ENCODE data around the gene MRGPRF.
A peak's percentile ranks its signal among the peaks of the same experiment; 100 is the strongest.
"Not testable (repeated sequence)": the region's sequence is repeated elsewhere in the genome, so short reads cannot be mapped to it uniquely, and the experiment has no call there.

Gene MRGPRF

DNA sequence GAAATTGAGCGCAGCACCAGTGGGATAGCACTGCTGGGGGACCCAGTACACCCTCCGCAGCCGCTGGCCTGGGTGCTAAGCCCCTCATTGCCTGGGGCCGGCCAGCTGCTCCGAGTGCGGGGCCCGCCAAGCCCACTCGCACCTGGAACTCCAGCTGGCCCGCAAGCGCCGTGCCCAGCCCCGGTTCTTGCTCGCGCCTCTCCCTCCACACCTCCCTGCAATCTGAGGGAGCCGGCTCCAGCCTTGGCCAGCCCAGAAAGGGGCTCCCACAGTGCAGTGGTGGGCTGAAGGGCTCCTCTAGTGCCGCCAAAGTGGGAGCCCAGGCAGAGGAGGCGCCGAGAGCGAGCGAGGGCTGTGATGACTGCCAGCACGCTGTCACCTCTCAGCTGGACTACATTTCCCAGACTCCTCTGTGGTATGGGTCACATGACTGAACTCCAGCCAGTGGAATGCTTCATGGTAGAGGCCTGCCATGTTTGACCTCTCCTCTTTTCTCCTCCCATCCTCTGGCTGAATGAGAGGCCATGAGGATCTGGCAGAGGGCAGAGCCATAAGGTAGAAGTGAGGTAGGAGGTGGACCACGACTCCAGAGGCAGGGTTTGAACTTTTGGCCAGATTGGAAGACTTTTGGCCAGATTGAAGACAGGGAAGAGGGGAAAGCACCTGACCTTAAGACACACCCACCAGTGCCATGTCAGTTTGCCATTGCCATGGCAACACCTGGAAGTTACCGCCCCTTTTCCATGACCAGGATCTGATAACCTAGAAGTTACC is 38.4 kb downstream of the MRGPRF start:
- Mint-ChIP-seq H3K4me3 (no peak overlapping the region), H3K27me3 (no peaks in the 10 kb centered on the region), H3K27ac (no peak overlapping the region), H3K36me3 (no peaks in the 10 kb centered on the region), H3K9me3 (no peaks in the 10 kb centered on the region), H3K4me1 (no peaks in the 10 kb centered on the region)

- H3K27me3 Mint-ChIP-seq, H3K9me3 Mint-ChIP-seq: not testable (repeated sequence)
These were observed 39.3 kb downstream of the MRGPRF start for GRCh38 chr11:68973706-68974105.

DNA sequence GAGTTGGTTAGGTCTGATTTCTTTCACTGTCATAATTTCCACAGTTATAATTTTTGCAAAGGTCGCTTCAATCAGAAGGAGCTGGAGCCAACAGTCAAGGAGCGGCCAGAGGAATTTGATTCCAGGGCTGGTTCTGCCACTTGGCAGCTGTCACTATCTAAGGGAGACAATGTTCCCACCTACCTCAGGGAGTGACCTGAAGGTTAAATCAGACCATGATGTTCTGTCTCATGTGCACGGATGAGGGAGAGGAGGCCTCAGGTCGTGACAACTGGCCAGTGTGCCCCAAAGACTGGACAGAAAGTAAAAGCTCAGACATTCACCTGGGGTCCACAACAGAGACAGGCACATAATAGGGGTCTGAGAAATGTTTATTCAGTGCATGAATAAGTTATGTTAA is 39.8 kb downstream of the MRGPRF start:
- no peaks in the 10 kb centered on the region for H3K4me1 Mint-ChIP-seq
- H3K4me3 Mint-ChIP-seq, result no peak overlapping the region
- no peak overlapping the region for H3K27ac Mint-ChIP-seq
- no peaks in the 10 kb centered on the region for H3K36me3 Mint-ChIP-seq
- no peaks in the 10 kb centered on the region for H3K9me3 Mint-ChIP-seq
- no peaks in the 10 kb centered on the region for H3K27me3 Mint-ChIP-seq

More at GRCh38 chr11:68973706-68974105, 39.3 kb downstream of the MRGPRF start:
- not testable (repeated sequence) for H3K36me3 Mint-ChIP-seq, H3K4me3 Mint-ChIP-seq, H3K4me1 Mint-ChIP-seq, H3K27ac Mint-ChIP-seq

- no peak overlapping the region for H3K4me3 Mint-ChIP-seq
- no peaks in the 10 kb centered on the region for H3K27me3 Mint-ChIP-seq
- H3K9me3 Mint-ChIP-seq, result no peaks in the 10 kb centered on the region
- H3K27ac Mint-ChIP-seq, result no peak overlapping the region
- H3K36me3 Mint-ChIP-seq, result no peaks in the 10 kb centered on the region
- H3K4me1 Mint-ChIP-seq, result no peaks in the 10 kb centered on the region
These were observed 42.0 kb downstream of the MRGPRF start for GRCh38 chr11:68970921-68971636.

GRCh38 chr11:68969386-68969785 is 43.7 kb downstream of the MRGPRF start:
- Mint-ChIP-seq H3K4me3 (no peak overlapping the region), H3K27me3 (no peaks in the 10 kb centered on the region), H3K4me1 (peaks cover 7% of the 10 kb centered on the region), H3K36me3 (peaks cover 3% of the 10 kb centered on the region), H3K27ac (no peak overlapping the region), H3K9me3 (no peaks in the 10 kb centered on the region)

DNA sequence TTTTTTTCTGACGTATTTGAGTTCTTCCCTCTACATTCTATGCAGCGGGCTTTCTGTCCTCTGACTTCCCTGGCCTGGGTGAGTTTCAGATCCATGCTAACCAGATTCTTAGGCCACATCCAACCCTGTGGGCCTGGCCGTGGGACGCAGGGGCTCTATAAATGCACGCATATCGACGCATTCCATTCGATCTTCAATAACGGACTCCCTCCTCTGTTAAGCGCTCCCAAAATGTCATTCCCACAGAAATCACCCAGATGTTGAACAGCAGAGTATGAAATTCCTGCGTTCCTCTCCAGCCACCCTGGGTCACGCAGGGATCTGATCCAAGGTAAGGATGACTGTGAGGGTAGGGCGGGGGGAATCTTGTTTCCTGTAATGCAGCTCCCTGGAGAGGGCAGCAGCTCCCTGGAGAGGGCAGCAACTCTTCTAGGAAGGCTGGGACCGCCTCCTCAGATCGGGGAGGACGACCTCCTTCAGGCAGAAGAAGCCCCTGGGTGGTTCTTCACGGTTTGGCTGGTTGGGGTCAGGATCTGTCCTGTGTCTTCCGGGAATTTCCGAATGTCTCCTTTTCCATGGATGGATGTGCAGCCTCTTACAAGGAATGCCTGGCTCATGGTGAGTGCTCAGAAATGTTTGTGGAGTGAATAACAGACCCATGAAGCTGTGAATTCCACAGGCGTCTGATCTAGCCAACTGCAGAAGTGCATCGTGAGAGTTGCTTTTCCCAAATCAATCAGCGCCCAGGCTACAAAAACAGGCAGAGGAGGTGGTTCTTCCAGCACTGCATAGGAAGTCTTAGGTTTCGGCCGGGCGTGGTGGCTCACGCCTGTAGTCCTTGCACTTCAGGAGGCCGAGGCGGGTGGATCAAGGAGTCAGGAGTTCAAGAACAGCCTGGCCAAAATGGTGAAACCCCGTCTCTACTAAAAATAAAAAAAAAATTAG is 44.5 kb downstream of the MRGPRF start:
- H3K4me1 Mint-ChIP-seq, result peaks cover 7% of the 10 kb centered on the region
- H3K9me3 Mint-ChIP-seq, result no peaks in the 10 kb centered on the region
- H3K4me3 Mint-ChIP-seq, result no peak overlapping the region
- H3K27me3 Mint-ChIP-seq, result no peaks in the 10 kb centered on the region
- H3K36me3 Mint-ChIP-seq, result peaks cover 3% of the 10 kb centered on the region
- no peak overlapping the region for H3K27ac Mint-ChIP-seq

DNA sequence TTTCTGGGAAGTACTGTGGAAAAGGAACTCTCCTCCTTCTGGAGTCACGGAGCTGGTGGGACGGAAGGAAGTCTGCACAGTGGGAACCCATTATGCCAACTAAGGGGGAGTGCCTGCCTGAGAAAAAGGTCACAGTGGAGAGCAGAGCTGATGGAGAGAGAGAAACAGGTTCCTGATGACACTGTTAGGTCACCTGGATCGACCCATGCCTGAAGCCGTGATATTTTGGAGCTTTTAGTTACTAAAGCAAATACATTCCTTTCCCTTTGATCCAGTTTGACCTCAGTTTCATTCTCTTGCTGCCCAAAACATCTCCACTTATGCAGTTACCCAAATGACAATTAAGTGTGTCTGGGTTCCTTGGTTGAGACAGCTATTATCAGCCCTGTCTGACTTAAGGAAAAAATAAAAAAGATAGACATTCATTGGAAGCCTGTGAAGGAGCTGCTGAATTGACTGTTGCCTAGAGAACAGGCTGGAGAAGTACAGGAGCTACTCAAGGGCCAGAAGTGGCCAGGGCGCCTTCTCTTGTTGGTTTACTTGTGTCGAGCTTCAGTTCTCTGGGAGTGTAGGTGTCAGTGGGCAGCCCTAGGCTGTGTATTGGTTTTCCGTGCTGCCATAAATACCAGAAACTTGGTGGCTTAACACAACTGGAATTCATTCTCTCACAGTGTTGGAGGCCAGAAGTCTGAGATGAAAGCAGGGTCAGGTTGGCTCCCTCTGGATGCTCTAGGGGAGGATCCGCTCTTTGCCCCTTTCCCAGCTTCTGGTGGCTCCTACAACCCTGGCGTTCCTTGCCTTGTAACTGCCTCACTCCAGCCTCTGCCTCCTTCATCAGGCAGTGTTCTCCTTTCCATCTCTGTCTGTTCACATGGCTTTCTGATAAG is 45.9 kb downstream of the MRGPRF start:
- H3K27me3 Mint-ChIP-seq, result no peaks in the 10 kb centered on the region
- no peak overlapping the region for H3K27ac Mint-ChIP-seq
- peaks cover 14% of the 10 kb centered on the region for H3K4me1 Mint-ChIP-seq
- no peaks in the 10 kb centered on the region for H3K9me3 Mint-ChIP-seq
- peaks cover 3% of the 10 kb centered on the region for H3K36me3 Mint-ChIP-seq
- H3K4me3 Mint-ChIP-seq, result no peak overlapping the region

DNA sequence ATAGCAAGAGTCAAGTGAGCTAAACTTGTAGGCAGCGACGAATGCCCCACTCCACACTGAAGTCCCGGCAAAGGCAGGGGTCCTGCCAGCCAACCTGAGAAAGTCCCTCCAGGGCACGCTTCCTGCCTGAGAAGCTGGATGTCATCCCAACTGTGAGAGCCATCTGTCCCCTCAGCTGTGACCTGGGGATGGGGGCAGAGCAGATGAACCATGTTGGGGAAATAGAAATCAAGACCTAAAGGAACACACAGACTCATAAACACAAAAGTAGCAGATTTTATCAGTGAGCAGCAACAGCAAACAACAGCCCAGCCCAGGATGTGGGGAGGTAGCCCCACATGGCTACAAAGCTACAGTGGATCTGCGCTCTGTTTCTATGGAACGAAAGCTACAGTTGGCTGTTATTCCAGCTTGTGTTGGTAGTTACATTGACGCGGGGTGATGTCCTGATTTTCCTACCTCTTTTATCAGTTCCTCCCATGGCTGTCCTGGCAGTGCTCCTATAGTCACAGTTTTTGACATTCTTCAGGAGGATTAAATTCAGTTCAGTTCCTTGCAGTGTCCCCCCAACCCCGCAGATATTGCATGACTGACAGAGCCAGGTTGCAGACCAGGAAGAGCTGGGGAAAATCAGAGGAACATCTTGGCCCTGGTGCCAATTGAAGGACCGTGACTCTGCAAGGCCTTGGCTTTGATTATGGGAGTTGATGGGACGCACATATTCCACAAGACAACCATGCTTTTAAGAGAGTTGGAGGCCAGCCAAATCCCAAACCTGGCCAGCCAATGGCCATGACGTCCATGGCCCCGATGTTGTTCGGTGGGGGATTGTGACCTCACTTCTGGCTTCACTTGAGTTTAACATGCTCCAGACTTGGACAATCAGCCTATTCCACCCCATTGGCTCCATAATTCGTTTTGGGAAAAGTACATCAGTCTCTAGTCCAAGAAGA is 46.9 kb downstream of the MRGPRF start:
- H3K27me3 Mint-ChIP-seq, result no peaks in the 10 kb centered on the region
- no peak overlapping the region for H3K27ac Mint-ChIP-seq
- peaks cover 14% of the 10 kb centered on the region for H3K4me1 Mint-ChIP-seq
- H3K9me3 Mint-ChIP-seq, result no peaks in the 10 kb centered on the region
- no peak overlapping the region for H3K4me3 Mint-ChIP-seq
- H3K36me3 Mint-ChIP-seq, result peaks cover 3% of the 10 kb centered on the region

GRCh38 chr11:68963779-68964178 is 49.3 kb downstream of the MRGPRF start:
- H3K4me3 Mint-ChIP-seq, result no peak overlapping the region
- no peak overlapping the region for H3K27ac Mint-ChIP-seq
- H3K4me1 Mint-ChIP-seq, result peaks cover 14% of the 10 kb centered on the region
- no peaks in the 10 kb centered on the region for H3K9me3 Mint-ChIP-seq
- no peaks in the 10 kb centered on the region for H3K27me3 Mint-ChIP-seq
- peaks cover 3% of the 10 kb centered on the region for H3K36me3 Mint-ChIP-seq

- Mint-ChIP-seq H3K27me3 (no peaks in the 10 kb centered on the region), H3K27ac (peak overlapping the region; percentile 59), H3K36me3 (peaks cover 3% of the 10 kb centered on the region), H3K4me3 (peak overlapping the region; percentile 47), H3K9me3 (no peaks in the 10 kb centered on the region), H3K4me1 (peaks cover 14% of the 10 kb centered on the region)
These were observed 50.4 kb downstream of the MRGPRF start for GRCh38 chr11:68962527-68963250.

DNA sequence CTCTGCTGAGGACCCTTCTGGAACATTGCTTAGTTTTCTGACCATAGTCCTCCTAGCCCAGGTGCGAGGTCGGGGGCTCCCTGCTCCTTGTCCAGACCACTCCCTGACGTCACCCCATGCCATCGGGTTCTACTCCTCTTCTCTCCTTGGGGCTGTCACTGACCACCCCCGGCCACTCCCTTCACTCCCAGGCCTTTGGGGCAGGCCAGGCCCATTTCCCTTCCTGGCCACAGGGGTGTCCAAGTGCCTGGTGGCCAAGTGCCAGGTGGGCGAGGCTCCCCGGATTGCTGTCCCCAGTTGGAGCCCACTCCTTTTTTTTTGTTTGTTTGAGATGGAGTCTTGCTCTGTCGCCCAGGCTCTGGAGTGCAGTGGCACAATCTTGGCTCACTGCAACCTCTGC is 51.8 kb downstream of the MRGPRF start:
- Mint-ChIP-seq H3K27me3 (peaks cover 1% of the 10 kb centered on the region), H3K9me3 (no peaks in the 10 kb centered on the region), H3K4me1 (peaks cover 14% of the 10 kb centered on the region), H3K4me3 (no peak overlapping the region), H3K27ac (no peak overlapping the region), H3K36me3 (peaks cover 3% of the 10 kb centered on the region)

- H3K27ac Mint-ChIP-seq, result no peak overlapping the region
- H3K4me1 Mint-ChIP-seq, result peaks cover 10% of the 10 kb centered on the region
- no peak overlapping the region for H3K4me3 Mint-ChIP-seq
- H3K36me3 Mint-ChIP-seq, result peaks cover 3% of the 10 kb centered on the region
- H3K27me3 Mint-ChIP-seq, result peaks cover 1% of the 10 kb centered on the region
- H3K9me3 Mint-ChIP-seq, result no peaks in the 10 kb centered on the region
These were observed 52.6 kb downstream of the MRGPRF start for GRCh38 chr11:68960294-68961071.

Data from activated naive CD4-positive, alpha-beta T cell treated with anti-CD3 and anti-CD28 coated beads, Interleukin-2, amount 50 U/mL, for 24 hours (primary cell).